Thyroid gland (tissue), 4 donors: Measurements from ENCODE around the gene EXOC1L.

ENCODE experiments used
- POLR2A ChIP-seq, 2 donors: fragments of 450-650 bp; IDR thresholded peaks; one replicate each; pipeline ENCODE4 v1.6.1; 2017; ENCODE audit warnings: antibody characterized with exemption in 2 of 2, mild to moderate bottlenecking in 2 of 2, moderate library complexity in 1 of 2
- TF ChIP-seq, protein P1 (sequence below), 6 experiments: fragments of 200-600 bp in 3 of 6; fragments of 450-650 bp in 3 of 6; sonication (generic) in 3 of 6; IDR thresholded peaks; one replicate each; pipeline ENCODE4 v1.5.1; 2016 to 2019; ENCODE audit warnings: antibody characterized with exemption in 6 of 6, mild to moderate bottlenecking in 2 of 6, inconsistent platforms in 1 of 6, moderate library complexity in 1 of 6

DNA sequence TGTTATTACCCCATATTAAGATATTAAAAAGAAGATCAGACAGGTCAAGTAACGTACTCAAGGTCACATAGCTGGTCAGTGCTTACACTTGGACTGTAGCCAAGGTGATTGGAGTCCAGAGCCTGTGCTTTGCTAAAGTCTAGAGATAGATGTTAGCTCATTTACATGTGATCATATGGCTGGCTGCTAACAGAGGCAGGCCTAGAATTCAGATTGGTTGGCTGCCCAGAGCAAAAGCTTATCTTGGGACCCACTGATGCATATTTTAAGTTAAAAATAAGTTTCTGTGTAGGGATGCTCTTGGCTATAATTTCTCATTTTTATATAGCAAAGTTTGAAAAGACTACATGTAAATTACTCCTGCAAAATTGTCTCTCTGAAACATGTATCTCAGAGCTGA, 18.1 kb upstream of the EXOC1L start:
- TF ChIP-seq, protein P1, sequence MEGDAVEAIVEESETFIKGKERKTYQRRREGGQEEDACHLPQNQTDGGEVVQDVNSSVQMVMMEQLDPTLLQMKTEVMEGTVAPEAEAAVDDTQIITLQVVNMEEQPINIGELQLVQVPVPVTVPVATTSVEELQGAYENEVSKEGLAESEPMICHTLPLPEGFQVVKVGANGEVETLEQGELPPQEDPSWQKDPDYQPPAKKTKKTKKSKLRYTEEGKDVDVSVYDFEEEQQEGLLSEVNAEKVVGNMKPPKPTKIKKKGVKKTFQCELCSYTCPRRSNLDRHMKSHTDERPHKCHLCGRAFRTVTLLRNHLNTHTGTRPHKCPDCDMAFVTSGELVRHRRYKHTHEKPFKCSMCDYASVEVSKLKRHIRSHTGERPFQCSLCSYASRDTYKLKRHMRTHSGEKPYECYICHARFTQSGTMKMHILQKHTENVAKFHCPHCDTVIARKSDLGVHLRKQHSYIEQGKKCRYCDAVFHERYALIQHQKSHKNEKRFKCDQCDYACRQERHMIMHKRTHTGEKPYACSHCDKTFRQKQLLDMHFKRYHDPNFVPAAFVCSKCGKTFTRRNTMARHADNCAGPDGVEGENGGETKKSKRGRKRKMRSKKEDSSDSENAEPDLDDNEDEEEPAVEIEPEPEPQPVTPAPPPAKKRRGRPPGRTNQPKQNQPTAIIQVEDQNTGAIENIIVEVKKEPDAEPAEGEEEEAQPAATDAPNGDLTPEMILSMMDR (IDR thresholded peaks at IDR 0.05) = no peak
- no peak for TF ChIP-seq POLR2A (IDR thresholded peaks at IDR 0.05)
